ENCODE measurements around the gene SRPRB. TPM values are rescaled to one million over a fixed set of nuclear protein-coding genes. Genes with fewer than 3 reads are reported as not detected.
A peak's percentile ranks its signal among the peaks of the same experiment; 100 is the strongest.

Gene SRPRB
- total and polyA plus RNA-seq, 2 experiments from 2014 or later: 25.6 to 36.0 TPM

GRCh38 chr3:133777807-133778568 is 27.6 kb upstream of the SRPRB start:
- Histone ChIP-seq H3K36me3 (ENCODE audit: insufficient read depth) (no peaks in the 10 kb centered on the region), H3F3A (replicated peaks; ENCODE audit: low read depth) (no peaks in the 10 kb centered on the region), H3K27ac (ENCODE audit: low read depth) (no peak overlapping the region), H3K79me2 (replicated peaks; ENCODE audit: insufficient read depth) (no peaks in the 10 kb centered on the region), H3K4me1 (ENCODE audit: insufficient read depth) (peaks cover 6% of the 10 kb centered on the region; the same call in 1 of the 2 replicates), H3K4me3 (no peak overlapping the region), H3K9me2 (ENCODE audit: insufficient read depth) (peaks cover 10% of the 10 kb centered on the region), H3K27me3 (ENCODE audit: insufficient read depth) (no peaks in the 10 kb centered on the region), H3K4me2 (no peak overlapping the region), H2AFZ (peak overlapping the region; percentile 91; the same call in 1 of the 2 replicates), H4K20me1 (replicated peaks; ENCODE audit: insufficient read depth) (no peaks in the 10 kb centered on the region)
- H3K27me3 Mint-ChIP-seq (ENCODE audit: insufficient read depth, low read depth, poor library complexity): peaks cover 4% of the 10 kb centered on the region
- TF ChIP-seq CREB1 (CRISPR knock-in tag; IDR thresholded peaks at IDR 0.05; ENCODE audit: low read depth): no peak
- no peak for TF ChIP-seq ETS1 (IDR thresholded peaks at IDR 0.05)
- TF ChIP-seq ZNF331 (CRISPR knock-in tag; IDR thresholded peaks at IDR 0.05; ENCODE audit: low read depth): no peak
- TF ChIP-seq REST (IDR thresholded peaks at IDR 0.05; ENCODE audit: unreplicated experiment): no peak
- no peak for TF ChIP-seq CTCF (conservative IDR thresholded peaks at IDR 0.05; ENCODE audit: low read depth in 2 of 2)
- no peak for TF ChIP-seq STAT1 (IDR thresholded peaks at IDR 0.05; ENCODE audit: unreplicated experiment)
- TF ChIP-seq ZNF462 (CRISPR knock-in tag; IDR thresholded peaks at IDR 0.05): no peak
- no peak for TF ChIP-seq EZH2phosphoT487 (IDR thresholded peaks at IDR 0.05; ENCODE audit: unreplicated experiment)
- TF ChIP-seq POLR2AphosphoS5 (IDR thresholded peaks at IDR 0.05; ENCODE audit: low read depth): no peak
- TF ChIP-seq JUNB (IDR thresholded peaks at IDR 0.05; ENCODE audit: unreplicated experiment): no peak
- TF ChIP-seq EZH2 (IDR thresholded peaks at IDR 0.05; ENCODE audit: low read depth, unreplicated experiment): no peak
- peaks cover 8% of the 10 kb centered on the region for H3K4me1 Mint-ChIP-seq
- ATAC-seq (peak; percentile 44), DNase-seq (ENCODE audit: low spot score) (no peak)
- H3K9me3 Mint-ChIP-seq: peaks cover 3% of the 10 kb centered on the region; the same call in 1 of the 3 replicates
- H3K4me3 Mint-ChIP-seq: no peak overlapping the region
- H3K36me3 Mint-ChIP-seq (ENCODE audit: low read depth): no peaks in the 10 kb centered on the region; the same call in 2 of the 3 replicates
- H3K27ac Mint-ChIP-seq: no peak overlapping the region
